GM19240 (cell line): Measurements from ENCODE around the gene RELN.
"Not testable (repeated sequence)": the region's sequence is repeated elsewhere in the genome, so short reads cannot be mapped to it uniquely, and the experiment has no call there.

ENCODE experiments used
- DNase-seq: peaks from one replicate; pipeline ENCODE4 v3.0.0; 2011; ENCODE audit warnings: low spot score; ENCODE audit not compliant: insufficient read length

The RELN gene

GRCh38 chr7:103896826-103897225 is 92.6 kb downstream of the RELN start:
- not testable (repeated sequence) for DNase-seq

- DNase-seq, result no peak
Observed at GRCh38 chr7:103894656-103895596, 94.5 kb downstream of the RELN start.

- DNase-seq, result no peak
Observed at GRCh38 chr7:103893350-103893749, 96.1 kb downstream of the RELN start.

- no peak for DNase-seq
Observed at GRCh38 chr7:103889451-103889850, 100.0 kb downstream of the RELN start.

GRCh38 chr7:103888603-103889153 is 100.8 kb downstream of the RELN start:
- no peak for DNase-seq

- DNase-seq, result no peak
Observed at GRCh38 chr7:103887853-103888602, 101.4 kb downstream of the RELN start.

- no peak for DNase-seq
Observed at GRCh38 chr7:103887050-103887449, 102.4 kb downstream of the RELN start.

- no peak for DNase-seq
Observed at GRCh38 chr7:103879928-103880600, 109.4 kb downstream of the RELN start.

GRCh38 chr7:103879411-103879810 is 110.0 kb downstream of the RELN start:
- no peak for DNase-seq

- DNase-seq, result no peak
Observed at GRCh38 chr7:103877565-103877964, 111.9 kb downstream of the RELN start.

GRCh38 chr7:103875718-103876117 is 113.7 kb downstream of the RELN start:
- DNase-seq, result no peak

- DNase-seq, result no peak
Observed at GRCh38 chr7:103871473-103871872, 118.0 kb downstream of the RELN start.

GRCh38 chr7:103870664-103871063 is 118.8 kb downstream of the RELN start:
- no peak for DNase-seq

- DNase-seq, result no peak
Observed at GRCh38 chr7:103867874-103868273, 121.6 kb downstream of the RELN start.

GRCh38 chr7:103866919-103867318 is 122.5 kb downstream of the RELN start:
- DNase-seq, result no peak

- DNase-seq, result no peak
Observed at GRCh38 chr7:103865442-103865841, 124.0 kb downstream of the RELN start.

- no peak for DNase-seq
Observed at GRCh38 chr7:103862302-103863035, 127.0 kb downstream of the RELN start.

GRCh38 chr7:103859709-103860108 is 129.7 kb downstream of the RELN start:
- no peak for DNase-seq

- no peak for DNase-seq
Observed at GRCh38 chr7:103857435-103857834, 132.0 kb downstream of the RELN start.

- no peak for DNase-seq
Observed at GRCh38 chr7:103856929-103857328, 132.5 kb downstream of the RELN start.

- DNase-seq, result no peak
Observed at GRCh38 chr7:103855671-103856070, 133.8 kb downstream of the RELN start.
